Fibroblast of mammary gland (primary cell): ENCODE results near the gene CDC42EP5.
"Not testable (repeated sequence)": the region's sequence is repeated elsewhere in the genome, so short reads cannot be mapped to it uniquely, and the experiment has no call there.

Experiments used
- DNase-seq: peaks from one replicate; pipeline ENCODE4 v3.0.0-alpha.2; 2010; ENCODE audit warnings: low read depth
- H3K4me3 ChIP-seq: 2 replicates; pipeline ENCODE4 v1.5.1; 2011; ENCODE audit warnings: low read depth, mild to moderate bottlenecking, low read length, moderate library complexity; ENCODE audit not compliant: control insufficient read depth
- CTCF ChIP-seq: conservative IDR thresholded peaks from 2 replicates; pipeline ENCODE4 v1.5.1; 2011; ENCODE audit warnings: low read depth, low read length, inconsistent platforms; ENCODE audit not compliant: control insufficient read depth, insufficient read depth

Gene CDC42EP5

DNA sequence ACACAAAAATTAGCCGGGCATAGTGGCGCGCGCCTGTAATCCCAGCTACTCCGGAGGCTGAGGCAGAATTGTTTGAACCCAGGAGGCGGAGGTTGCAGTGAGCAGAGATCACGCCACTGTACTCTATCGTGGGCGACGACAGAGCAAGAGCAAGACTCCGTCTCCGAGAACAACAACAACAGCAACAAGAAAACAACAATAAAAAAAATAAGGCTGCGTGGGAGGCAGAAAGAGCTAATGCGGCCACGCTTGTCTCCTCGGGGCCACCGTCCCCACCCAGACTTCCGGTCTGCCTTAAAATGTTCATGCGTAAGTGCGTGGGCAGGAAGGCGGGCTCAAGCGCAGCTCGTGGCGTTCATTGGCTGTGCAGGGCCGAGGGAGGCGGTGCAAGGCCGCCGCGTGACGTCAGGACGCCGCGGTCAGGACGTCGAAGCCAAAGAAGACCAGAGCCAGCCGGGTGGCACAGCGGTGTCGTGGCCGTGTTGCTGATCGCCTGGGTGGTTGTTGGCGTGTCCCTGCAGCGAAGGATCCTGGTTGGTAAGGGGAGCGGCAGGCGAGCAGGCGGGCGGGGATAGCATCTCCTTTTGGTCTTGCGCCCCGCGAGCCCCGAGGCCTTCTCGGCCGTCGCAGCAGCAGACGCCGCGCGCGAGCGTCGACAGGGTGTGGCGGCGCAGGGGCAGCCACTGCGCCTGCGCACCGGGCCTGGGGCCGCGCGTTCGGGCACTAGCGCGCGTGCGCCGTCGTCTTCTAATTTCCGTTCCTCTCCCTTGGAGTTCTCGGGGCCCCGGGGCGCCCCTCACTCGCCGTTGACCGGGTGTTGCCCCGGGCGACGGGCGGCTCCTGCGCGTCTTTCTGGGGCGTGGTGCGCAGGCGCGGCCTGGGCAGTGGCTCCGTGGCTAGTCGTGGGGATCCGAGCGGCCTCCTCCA is 24.1 kb downstream of the CDC42EP5 start, which contains the start of gene LENG8:
Gene LENG8, plus strand, starts transcription at position 426 of the 927 bp plus-strand sequence. CDS start 2,146 bp downstream, outside the sequence.
- peak; percentile 98 for DNase-seq
- no peak for TF ChIP-seq CTCF
- peak within 1 kb of the TSS; percentile 80 for H3K4me3 ChIP-seq

GRCh38 chr19:54448040-54448773 is 24.9 kb downstream of the CDC42EP5 start:
- DNase-seq, result peak; percentile 62
- peak overlapping the region; percentile 80 for H3K4me3 ChIP-seq
- no peak for TF ChIP-seq CTCF

DNA sequence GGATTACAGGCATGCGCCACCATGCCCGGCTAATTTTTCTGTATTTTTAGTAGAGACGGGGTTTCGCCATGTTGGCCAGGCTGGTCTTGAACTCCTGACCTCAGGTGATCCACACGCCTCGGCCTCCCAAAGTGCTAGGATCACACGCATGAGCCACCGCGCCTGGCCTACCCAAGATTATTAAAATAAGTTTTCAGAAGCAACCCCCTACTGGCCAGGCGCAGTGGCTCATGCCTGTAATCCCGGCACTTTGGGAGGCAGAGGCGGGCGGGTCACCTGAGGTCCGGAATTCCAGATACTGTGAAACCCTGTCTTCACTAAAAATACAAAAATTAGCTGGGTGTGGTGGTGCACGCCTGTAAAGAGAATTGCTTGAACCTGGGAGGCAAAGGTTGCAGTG is 26.7 kb downstream of the CDC42EP5 start:
- not testable (repeated sequence) for H3K4me3 ChIP-seq, DNase-seq

DNA sequence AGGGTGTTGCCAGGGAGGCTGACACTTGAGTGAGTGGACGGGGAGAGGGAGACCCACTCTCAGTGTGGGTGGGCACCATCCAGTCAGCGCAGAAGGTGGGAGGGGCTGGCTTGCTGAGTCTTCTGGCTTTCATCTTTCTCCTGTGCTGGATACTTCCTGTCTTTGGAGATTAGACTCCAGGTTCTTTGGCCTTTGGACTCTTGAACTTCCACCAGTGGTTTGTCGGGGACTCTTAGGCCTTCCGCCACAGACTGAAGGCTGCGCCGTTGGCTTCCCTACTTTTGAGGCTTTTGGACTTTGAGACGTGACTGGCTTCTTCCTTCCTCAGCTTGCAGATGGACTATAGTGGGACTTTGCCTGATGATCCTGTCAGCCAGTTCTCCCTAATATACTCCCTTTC is 28.4 kb downstream of the CDC42EP5 start:
- DNase-seq, result no peak
- TF ChIP-seq CTCF, result no peak
- no peak overlapping the region for H3K4me3 ChIP-seq

- no peak for DNase-seq
- no peak for TF ChIP-seq CTCF
- no peak overlapping the region for H3K4me3 ChIP-seq
These were observed 32.5 kb downstream of the CDC42EP5 start for GRCh38 chr19:54440641-54441040.

GRCh38 chr19:54439174-54439851 is 33.8 kb downstream of the CDC42EP5 start:
- peak; percentile 41 for TF ChIP-seq CTCF
- no peak for DNase-seq
- H3K4me3 ChIP-seq, result no peak overlapping the region
